Hematopoietic multipotent progenitor cell treated with erythropoietin and hydrocortisone succinate and interleukin-3 and kit ligand, for 15 days (in vitro differentiated cells): ENCODE data around the gene PTPRG.

Experiments
- DNase-seq: peaks from one replicate; pipeline ENCODE4 v3.0.0-alpha.2; 2015; ENCODE audit warnings: low spot score

PTPRG gene

DNA sequence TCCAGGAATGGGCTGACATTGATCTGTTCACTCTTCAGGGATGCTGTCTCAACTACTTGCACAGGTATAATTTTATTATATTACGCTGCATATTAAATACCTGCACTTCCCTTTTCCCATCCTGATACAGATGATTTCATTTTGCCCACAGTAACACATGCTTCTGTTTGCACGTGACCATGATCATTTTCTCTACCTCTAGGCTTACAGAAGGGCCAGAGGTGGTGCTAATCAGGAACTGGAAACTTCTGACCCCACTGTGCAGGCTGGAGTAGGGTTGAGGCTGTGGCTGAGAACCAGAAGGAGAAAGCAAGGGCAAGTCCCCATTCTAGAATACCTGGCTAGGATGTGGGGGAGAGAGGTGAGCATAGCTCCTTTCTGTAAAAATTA is 304.8 kb downstream of the PTPRG start:
- DNase-seq: no peak

DNA sequence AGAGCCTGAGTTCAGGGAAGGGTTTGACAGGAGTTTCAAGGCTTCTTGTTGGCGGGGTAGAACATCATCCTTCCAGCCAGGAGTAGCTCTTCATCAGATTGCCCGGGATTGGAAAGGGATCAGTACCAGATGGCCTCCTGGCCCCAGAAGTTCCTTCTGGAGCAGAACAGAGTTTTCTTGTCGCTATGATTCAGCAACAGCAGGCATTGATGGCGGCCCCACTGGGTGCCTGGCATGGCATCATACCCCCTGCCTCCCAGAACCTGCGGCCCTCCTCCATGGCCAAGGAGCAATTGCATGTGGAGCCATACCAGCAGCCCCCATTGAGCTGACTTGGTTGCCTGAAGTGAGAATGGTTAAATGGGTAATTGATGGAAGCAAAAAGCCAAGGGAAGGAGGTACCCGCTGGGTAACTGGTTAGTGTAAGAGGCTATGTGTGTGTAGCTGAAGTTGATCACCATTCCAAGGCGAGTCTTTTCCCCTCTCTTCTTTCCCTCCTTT is 305.6 kb downstream of the PTPRG start:
- DNase-seq: no peak

DNA sequence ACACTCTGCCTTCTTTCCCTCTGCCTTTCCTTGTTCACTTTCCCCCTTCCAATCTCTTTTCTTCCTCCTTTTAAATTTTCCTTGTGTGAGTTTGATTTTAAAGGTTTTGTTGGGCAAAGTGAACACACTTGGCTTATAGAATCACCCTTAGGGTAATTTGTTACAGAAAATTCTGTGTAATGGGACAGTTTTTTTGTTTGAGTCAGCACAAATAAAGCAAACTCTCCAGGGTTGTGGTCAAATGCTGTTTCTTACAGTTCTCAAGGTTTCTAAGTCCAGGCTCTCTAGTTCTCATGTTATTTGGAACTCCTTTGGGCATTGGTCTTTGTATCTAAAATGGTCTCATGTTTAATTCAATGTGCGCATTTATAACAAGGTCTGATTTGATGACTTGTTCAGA is 307.1 kb downstream of the PTPRG start:
- no peak for DNase-seq

DNA sequence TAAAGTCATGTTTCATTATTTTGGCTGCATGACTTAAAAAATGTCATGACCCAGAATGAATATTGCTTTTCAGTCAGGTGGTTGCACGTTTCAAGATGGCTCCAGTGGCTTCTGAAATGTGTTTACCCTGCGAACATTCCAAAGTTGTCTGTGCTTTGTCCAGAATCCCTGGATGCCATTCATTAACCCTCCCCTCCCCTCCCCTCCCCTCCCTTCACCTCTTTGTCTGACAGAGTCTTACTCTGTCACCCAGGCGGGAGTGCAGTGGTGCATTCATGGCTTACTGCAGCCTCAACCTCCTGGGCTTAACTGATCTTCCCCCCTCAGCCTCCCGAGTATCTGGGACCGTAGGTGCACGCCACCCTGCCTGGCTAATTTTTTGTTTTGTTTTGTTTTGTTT is 308.0 kb downstream of the PTPRG start:
- DNase-seq: no peak

DNA sequence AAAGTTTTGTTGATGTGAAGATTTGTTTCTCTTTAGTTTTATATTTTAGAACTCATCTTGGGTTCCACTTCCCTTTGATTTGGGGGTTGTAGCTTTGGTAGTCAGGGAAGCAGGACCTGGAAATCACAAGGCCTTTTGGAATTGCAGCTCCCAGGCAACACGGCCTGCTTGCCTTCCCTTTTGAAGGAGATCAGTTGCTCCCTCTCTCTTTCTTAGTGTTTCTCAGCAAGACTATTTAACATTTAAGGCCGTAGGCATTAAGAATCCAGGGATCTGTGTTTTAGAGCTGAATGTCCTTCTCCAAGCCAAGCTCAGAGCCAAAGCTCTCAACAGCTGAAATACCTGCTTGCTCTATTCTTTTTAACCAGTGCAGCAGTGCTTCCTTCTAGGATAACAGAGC is 310.3 kb downstream of the PTPRG start:
- no peak for DNase-seq

DNA sequence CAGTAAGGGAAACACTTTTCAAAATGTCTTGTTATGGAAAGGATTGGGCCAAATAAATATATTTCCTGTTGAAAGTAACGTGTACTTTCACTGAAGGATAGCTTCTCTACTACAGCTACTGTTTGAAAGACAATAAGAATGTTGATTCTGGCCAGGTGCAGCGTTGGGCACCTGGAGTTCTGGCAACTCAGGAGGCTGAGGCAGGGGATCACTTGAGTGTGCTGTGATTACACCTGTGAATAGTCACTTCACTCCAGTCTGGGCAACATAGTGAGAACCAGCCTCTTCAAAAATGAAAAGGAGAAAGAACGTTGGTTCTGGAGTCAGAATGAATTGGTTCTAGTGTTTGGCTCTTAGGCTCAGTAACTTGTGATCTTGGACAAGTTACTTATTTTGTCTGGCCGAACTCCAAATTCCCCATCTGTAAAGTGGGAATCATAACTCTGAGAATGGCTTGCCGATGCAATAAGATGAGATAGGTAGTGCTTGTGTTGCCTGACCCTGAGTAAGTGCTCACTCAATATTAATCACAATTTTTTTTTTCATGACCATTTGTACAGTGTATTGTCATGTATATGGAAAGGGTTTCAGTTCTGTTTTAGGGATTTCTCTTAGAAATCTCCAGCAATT is 310.8 kb downstream of the PTPRG start:
- DNase-seq: no peak

DNA sequence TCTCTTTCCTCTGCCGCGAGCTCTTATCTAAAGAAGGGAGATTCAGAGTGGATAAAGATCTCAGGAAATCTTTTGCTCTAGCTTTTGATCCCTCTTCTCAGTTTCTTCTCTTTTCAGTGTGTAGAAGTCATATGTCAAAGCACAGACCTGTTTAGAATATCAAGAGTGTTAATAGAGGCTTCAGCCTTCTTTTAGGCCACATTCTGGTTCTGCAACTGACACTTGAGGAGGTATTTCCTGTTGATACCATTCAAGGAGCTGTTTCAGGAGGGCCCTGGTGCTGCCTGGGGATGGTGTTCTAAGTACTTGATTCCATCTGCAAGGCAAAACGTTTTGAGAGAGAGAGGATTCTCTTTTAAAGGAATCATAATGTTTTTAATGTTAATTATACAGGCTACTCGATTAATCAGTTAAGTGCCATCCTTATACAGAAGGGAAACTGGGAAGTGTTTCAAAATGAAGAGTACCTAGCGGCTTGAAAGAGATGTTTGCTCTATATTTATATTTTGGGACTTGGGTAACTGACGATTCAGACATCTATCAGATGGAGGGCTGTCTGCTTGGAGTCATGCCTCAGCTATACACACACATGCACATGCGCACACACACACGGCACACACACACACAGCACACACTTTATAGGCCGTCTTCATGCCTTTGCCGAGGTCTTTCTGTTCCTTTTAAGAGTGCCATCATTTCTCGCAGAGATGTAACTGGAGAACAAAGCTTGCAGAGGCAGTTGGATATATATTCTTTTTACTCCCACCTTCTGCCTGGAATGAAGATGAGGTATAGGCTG is 313.9 kb downstream of the PTPRG start:
- DNase-seq: no peak

DNA sequence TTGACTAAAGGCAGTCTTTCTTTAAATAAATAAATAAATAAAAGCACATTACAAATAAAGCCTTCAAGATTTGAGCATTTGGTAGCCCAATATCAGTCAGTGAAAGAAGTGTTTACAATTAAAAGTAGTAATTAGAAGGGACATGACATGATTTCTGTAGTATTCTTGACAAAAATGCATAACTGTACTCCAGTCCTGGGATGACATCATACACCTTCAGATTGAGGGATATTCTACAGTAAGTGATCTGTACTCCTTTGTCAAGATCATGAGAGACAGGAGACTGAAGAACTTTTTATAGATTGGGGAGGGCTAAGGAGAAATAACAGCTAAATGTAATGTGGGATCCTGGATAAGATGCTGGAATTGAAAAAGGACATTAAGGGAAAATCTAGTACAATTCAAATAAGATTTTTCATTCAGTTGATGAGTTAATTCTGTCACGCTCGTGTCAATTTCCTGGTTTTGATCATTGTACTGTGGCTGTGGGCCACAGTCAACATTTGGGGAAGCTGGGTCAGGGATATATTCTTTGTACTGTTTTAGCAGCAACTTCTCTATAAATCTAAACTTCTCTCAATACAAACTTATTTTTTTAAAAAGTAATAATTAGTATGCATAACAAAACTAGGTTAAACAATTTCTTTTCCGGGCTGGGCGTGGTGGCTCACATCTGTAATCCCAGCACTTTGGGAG is 314.8 kb downstream of the PTPRG start:
- DNase-seq: no peak

DNA sequence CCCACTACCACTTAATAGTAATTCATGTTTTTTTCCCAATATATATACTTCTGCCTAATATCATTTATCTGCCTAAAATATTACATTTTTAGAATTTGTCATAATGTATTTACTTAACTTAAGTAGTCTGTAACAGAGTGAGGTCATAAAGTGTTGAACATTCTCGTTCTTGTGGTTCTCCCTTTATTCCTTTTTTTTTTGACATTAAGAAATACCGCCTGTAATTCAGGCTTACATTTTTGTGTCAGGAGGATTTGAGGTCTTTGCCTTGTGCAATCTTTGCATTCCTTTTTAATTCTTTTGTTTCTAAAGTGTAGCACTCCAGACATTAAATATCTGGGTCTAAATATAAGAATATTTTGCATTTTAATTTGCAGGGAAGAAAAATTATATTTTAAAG is 315.4 kb downstream of the PTPRG start:
- no peak for DNase-seq

DNA sequence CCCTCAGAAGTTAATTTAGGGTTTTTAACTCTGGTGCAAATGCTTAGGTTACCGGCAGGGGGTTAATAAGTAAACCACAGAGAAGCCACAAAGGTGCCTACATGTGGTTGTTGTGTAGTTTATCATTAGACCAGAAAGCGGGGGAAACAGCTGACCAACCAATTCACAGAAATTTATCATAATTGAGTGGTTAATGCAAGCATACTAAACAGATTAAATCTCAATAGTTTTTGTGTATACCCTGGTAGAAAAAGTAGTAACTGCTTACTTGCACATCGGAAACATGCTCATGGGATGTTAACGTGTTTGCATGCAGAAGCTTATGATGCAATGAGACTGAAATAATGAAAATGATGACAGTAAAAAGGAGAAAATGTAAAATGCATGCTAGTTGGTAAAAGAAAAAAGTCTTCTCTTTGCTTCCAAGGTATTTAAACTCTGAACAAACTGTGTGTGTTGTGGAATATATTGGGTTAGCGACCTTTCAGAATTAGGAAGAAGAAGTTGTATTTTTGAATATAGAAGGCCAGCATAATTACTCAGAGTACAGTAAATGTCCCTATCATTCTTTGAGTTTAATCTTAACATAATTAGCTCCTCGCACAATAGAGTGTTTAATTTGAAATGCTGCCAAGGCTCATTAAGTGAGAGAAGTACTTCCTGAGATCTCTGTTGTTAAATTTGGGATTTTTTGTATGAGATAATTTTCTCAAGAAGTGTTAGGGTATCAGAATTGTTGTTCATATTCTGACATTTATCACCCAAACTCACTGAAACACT is 316.2 kb downstream of the PTPRG start:
- DNase-seq: no peak

DNA sequence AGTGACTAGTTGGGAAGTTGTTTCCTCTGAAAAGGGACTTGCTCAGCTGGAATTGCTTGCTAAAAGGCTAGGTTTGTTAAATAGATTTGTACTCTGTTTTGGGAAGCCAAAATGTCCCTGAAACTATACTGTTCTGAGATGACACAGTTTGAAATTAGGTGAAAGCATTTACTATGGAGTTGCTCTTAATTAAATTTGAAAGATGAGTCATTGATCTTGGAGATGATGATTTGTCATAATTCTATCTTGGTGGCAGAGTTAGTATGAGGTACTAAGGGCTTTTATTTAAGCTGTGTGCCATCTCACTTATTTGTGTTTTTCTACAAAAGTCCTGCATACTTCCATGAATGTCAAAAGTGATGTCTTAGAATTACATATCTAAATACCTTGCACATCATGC is 320.9 kb downstream of the PTPRG start:
- DNase-seq: no peak

DNA sequence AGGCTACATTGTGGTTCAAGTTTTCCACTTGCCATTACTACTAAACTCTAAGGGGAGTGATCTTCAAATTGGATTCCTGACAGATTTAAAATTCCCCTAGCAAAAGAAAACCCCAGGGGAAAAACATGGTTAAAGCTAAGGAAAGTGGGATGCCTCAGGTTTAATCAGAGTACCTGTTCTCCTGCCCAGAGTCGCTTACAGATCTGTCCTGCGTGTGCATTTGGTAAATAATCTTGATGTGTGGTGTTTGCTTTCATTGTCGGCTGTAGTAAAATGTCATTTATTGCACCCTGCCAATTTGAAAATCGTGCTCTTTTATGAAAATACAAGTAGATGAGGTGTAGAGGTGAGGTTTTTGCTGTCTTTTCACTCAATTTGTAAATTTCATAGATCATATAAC is 323.4 kb downstream of the PTPRG start:
- no peak for DNase-seq

DNA sequence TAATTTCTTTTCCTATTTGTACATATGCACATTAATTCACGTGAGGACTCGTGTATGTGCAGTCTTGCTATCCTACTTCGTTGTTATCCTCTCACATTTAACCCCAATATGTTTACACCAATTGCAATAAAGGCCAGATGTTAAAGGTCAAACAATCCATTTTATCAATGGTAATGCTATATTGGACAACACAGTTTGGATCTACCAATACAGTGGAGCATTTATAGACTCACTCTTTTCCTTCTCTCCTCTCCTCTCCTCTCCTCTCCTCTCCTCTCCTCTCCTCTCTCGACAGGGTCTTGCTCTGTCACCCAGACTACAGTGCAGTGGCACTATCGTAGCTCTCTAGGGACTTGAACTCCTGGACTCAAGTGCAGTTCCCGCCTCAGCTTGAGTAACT is 324.0 kb downstream of the PTPRG start:
- no peak for DNase-seq

DNA sequence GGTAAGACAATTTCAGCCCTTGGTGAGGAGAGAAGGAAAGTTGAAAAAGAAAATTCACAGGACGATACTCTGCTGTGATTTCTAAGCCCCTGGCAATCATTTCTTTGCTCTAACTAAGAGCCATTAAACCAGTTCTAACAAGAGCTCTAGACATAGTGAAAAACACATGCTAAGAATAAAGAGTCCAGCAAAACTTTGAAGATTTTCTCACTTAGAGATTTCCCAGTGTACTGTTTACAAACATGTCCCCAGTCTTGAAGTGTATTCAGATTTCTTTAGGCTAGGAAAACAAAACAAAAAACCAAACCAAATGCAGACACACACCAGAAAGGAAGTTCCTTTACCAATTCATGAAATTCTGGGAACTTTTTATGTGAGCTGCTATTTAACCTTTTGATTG is 325.8 kb downstream of the PTPRG start:
- DNase-seq: no peak

DNA sequence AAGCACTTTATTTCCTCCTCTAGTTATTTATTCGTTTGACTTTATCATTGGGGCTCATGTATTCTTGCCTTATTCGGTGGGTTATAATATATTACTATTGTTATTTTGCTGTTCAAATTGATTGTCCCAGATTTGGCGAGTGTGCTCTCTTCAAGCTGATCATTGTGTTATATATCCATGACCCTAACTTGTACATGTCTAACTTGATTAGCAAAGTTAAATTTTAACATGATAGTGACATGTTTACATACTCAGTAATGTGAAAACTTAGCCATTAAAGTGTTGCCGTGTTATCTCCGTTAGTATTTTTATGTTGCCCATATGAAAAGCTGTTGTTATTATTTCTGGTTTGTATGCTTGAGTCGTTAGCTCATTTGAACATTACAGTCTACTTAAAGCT is 327.9 kb downstream of the PTPRG start:
- DNase-seq: no peak

DNA sequence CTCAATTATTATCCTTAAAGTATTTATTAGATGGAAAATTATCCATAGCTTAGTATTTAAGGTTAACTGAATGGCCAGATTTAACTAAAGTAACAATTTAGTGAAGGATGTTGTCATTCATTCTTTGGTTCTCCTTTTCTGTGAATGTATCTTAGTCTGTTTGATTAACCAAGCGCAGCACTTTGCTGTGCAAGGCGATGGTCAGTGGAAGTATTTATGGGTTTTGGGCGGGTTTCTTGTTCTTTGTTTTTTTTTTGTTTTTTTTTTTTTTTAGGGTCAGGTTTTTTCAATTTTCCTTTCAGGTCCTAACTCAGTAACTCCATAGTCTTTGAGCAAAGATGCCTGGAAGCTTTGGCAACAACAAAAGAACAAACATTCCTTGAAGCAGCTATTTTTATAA is 328.8 kb downstream of the PTPRG start:
- DNase-seq: no peak

DNA sequence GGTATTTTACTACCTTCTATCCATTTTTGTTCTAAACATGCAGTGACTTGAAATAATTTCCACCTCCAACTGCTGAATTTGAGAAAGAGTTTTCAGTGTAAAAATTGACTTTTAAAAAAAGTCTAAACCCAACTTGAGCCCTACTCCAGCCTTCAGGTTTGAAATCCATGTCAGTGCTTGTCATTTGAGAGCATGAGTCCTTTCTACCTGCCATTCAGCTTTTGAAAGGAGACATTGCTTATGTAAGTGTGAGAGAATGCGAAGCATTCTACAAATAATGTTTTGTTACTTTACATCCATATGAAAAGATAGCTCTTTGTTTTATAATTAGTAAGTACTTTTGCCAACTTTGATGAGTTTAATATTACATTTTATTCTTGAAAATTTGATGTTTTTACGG is 329.2 kb downstream of the PTPRG start:
- no peak for DNase-seq

DNA sequence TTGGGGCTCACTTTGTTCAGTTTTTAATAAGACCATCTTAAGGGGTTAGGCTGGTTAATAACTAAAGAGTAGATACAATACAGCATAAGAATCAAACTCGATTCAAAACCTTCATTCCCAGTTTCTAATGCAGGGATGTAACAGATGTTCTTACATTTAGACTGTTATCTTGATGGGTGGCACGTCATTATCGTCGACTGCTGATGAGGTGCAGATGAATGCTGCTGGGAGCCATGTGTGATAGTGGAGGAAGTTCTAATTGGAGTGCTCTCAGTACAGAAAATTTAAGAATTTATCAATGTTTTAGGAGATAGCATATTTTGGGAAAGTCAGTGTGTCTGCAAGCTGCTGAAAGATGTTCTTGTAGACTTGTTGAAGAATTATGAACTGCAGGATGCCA is 331.5 kb downstream of the PTPRG start:
- no peak for DNase-seq

DNA sequence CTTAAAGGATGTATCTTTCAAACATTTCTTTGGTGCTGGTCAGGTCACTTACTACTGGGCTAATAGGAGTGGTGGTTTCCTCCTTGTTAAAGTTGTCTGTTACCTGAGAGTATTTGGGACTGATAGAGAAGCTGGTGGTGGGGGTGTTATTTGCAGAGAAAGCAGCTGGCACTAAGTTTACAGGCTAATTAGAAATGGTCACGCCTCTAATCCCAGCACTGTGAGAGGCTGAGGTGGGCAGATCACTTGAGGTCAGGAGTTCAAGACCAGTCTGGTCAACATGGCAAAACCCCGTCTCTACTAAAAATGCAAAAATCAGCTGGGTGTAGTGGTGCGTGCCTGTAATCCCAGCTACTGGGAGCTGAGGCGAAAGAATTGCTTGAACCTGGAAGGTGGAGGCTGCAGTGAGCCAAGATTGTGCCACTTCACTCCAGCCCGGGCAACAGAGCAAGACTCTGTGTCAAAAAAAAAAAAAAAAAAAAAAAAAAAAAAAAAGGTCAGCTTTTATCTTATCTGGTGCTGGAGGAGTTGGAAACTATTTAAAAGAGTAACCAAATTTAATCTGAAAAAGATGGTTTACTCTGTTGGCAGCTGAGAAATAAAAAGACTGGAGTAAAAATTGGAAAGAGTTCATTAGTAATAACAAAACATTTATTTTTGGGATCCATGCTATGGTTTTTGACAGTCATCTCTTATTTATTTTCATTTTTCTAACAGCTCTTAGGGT is 332.6 kb downstream of the PTPRG start:
- no peak for DNase-seq

DNA sequence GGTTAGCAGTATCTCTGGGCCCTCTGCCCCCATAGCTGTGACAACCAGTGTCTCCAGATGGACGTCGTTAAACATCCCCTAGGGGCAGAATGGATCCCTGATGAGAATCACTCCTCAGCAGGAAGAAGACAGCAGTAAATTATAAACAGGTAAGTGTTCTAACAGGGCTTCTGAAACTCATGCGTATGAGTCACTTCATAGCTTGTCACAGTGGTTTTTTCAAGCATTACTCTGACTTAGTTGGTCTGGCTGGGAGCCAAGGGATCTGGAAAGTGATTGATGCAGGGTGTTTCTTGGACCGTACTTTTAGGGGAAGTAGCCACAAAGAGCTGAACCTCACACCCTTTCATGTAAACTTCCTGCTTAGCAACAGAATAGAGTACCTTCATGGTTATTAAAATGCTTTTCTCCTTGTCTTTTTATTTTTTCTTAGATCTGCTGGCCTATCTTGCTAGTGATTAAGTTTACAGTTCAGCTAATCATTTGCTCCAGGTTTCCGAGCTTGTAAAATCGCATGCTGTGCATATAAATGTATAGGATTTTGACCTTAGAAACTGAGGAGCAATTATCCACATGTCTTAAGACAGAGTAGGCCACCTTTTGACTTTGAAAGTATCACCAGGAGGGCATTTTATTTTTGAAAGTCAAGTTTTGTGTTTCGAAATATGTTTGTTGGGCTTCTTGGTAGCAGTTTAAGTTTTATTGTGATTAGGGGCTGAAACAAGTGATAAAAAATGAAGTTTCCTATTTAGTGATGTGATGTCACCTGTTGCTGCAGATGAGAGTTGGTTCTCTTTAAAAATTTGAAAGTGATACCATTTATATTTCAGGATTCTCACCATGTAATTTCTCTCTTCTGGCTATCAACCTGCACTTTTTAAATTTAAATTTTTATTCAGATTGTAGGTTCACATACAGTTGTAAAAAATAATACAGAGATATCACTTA is 333.9 kb downstream of the PTPRG start:
- DNase-seq: no peak

DNA sequence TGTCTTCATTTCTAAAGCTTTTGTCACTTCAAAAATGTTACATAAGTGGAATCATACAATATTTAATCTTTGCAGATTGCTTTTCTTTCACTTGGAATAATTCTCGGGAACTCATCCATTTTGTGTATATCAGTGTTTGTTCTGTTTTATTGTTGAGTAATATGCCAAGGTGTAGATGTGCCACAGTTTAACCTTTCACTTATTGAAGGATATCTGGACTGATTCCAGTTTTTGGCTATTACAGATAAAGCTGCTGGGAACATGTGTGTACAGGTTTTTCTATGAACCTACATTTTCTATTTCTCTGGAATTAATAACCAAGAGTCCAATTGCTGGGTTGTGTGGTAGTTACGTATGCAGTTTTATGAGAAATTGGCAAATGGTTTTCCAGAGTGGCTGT is 334.9 kb downstream of the PTPRG start:
- DNase-seq: no peak
